ENCODE data around the gene RHO.

GRCh38 chr3:129540776-129541516 lies 12.5 kb downstream of the RHO start:
- TF ChIP-seq EZH2 (IDR thresholded peaks at IDR 0.05; ENCODE audit: borderline replicate concordance, low read depth, low read length, severe bottlenecking), result no peak
- TF ChIP-seq, protein P1, sequence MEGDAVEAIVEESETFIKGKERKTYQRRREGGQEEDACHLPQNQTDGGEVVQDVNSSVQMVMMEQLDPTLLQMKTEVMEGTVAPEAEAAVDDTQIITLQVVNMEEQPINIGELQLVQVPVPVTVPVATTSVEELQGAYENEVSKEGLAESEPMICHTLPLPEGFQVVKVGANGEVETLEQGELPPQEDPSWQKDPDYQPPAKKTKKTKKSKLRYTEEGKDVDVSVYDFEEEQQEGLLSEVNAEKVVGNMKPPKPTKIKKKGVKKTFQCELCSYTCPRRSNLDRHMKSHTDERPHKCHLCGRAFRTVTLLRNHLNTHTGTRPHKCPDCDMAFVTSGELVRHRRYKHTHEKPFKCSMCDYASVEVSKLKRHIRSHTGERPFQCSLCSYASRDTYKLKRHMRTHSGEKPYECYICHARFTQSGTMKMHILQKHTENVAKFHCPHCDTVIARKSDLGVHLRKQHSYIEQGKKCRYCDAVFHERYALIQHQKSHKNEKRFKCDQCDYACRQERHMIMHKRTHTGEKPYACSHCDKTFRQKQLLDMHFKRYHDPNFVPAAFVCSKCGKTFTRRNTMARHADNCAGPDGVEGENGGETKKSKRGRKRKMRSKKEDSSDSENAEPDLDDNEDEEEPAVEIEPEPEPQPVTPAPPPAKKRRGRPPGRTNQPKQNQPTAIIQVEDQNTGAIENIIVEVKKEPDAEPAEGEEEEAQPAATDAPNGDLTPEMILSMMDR (IDR thresholded peaks at IDR 0.05; ENCODE audit: borderline replicate concordance, extremely low read depth, low read length, poor library complexity, severe bottlenecking), result no peak
